PFSK-1 (cell line): ENCODE results near the gene TBXA2R.

ENCODE experiments used
- POLR2AphosphoS5 ChIP-seq: IDR thresholded peaks from 2 replicates; pipeline ENCODE4 v1.6.1; 2012; ENCODE audit warnings: low read depth, mild to moderate bottlenecking, control low read depth, low read length, moderate library complexity
- SIN3A ChIP-seq: IDR thresholded peaks from 2 replicates; pipeline ENCODE4 v1.6.1; 2012; ENCODE audit warnings: mild to moderate bottlenecking, low read length, moderate library complexity, borderline replicate concordance; ENCODE audit not compliant: insufficient read depth
- TAF1 ChIP-seq: IDR thresholded peaks from 2 replicates; pipeline ENCODE4 v1.6.1; 2012; ENCODE audit warnings: low read length, control low read depth, borderline replicate concordance; ENCODE audit not compliant: insufficient read depth
- TF ChIP-seq, protein P1 (sequence below), 2 experiments: IDR thresholded peaks; 2 replicates each; pipeline versions ENCODE4 v1.6.1 to v1.8.0; 2011 to 2012; ENCODE audit warnings: low read depth in 2 of 2, low read length in 2 of 2, control low read depth in 1 of 2, inconsistent platforms in 1 of 2, mild to moderate bottlenecking in 1 of 2, moderate library complexity in 1 of 2; ENCODE audit not compliant: insufficient read depth in 1 of 2

DNA sequence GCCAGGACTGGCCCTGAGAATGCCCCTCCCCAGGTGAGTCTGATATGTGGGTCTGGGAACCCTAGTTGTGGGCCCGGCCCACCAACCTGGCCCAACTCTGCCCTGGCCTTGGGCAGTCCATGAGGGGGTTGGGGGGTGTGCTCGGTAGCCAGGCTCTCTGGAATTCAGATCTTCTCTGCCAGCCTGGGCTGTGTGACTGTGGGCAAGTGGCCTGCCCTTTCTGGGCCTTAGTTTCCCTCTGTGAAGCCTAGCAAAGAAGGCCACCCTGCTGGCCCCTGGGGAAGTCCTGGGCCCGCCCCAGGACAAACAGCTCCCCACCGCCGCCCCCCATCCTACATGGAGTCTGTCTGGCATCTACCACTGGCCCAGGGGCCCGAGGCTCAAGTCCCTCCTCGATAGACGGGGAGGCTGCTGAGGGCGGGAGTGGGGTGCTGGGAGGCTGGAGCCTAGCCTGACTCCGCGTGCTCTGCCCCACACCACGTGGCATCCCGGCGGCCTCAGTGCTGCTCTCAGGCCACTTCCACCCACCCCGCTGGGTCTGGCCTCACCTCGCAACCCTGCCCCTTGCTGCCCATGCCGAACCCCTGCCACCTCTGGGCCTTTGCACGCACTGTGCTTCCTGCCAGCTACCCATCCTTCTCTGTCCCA, 8.3 kb upstream of the TBXA2R start:
- TF ChIP-seq POLR2AphosphoS5 (no peak), TAF1 (no peak), SIN3A (no peak)
- TF ChIP-seq, protein P1, sequence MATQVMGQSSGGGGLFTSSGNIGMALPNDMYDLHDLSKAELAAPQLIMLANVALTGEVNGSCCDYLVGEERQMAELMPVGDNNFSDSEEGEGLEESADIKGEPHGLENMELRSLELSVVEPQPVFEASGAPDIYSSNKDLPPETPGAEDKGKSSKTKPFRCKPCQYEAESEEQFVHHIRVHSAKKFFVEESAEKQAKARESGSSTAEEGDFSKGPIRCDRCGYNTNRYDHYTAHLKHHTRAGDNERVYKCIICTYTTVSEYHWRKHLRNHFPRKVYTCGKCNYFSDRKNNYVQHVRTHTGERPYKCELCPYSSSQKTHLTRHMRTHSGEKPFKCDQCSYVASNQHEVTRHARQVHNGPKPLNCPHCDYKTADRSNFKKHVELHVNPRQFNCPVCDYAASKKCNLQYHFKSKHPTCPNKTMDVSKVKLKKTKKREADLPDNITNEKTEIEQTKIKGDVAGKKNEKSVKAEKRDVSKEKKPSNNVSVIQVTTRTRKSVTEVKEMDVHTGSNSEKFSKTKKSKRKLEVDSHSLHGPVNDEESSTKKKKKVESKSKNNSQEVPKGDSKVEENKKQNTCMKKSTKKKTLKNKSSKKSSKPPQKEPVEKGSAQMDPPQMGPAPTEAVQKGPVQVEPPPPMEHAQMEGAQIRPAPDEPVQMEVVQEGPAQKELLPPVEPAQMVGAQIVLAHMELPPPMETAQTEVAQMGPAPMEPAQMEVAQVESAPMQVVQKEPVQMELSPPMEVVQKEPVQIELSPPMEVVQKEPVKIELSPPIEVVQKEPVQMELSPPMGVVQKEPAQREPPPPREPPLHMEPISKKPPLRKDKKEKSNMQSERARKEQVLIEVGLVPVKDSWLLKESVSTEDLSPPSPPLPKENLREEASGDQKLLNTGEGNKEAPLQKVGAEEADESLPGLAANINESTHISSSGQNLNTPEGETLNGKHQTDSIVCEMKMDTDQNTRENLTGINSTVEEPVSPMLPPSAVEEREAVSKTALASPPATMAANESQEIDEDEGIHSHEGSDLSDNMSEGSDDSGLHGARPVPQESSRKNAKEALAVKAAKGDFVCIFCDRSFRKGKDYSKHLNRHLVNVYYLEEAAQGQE (IDR thresholded peaks at IDR 0.05; ENCODE audit: insufficient read depth in 1 of 2, low read depth in 2 of 2, low read length in 2 of 2) = no peak
